NCI-H146 (cell line): ENCODE results near the gene PPP1R12A.
"Not testable (repeated sequence)": the region's sequence is repeated elsewhere in the genome, so short reads cannot be mapped to it uniquely, and the experiment has no call there.

Experiments
- DNase-seq: peaks from one replicate; lab custom pipeline; 2025; lab: John Stamatoyannopoulos, UW

The PPP1R12A gene

GRCh38 chr12:79935021-79935623 lies at the start of gene PPP1R12A:
Gene PPP1R12A (minus strand): TSS chr12:79935097. CDS start chr12:79934931, 166 bp downstream.
- DNase-seq: peak; percentile 98

GRCh38 chr12:79983986-79984620 lies 49.2 kb upstream of the PPP1R12A start:
- DNase-seq: peak; percentile 22

GRCh38 chr12:79983492-79983891 lies 48.6 kb upstream of the PPP1R12A start:
- DNase-seq: no peak

GRCh38 chr12:79982086-79983062 lies 47.5 kb upstream of the PPP1R12A start:
- no peak for DNase-seq

GRCh38 chr12:79978692-79979091 lies 43.8 kb upstream of the PPP1R12A start:
- DNase-seq: no peak

GRCh38 chr12:79977856-79978460 lies 43.1 kb upstream of the PPP1R12A start:
- peak; percentile 42 for DNase-seq

GRCh38 chr12:79975143-79975542 lies 40.2 kb upstream of the PPP1R12A start:
- DNase-seq: no peak

- DNase-seq: peak; percentile 42
Measured at GRCh38 chr12:79973801-79974200, 38.9 kb upstream of the PPP1R12A start.

GRCh38 chr12:79964100-79964627 lies 29.3 kb upstream of the PPP1R12A start:
- DNase-seq: no peak

- DNase-seq: peak; percentile 33
Measured at GRCh38 chr12:79961411-79961810, 26.5 kb upstream of the PPP1R12A start.

- no peak for DNase-seq
Measured at GRCh38 chr12:79959484-79959883, 24.6 kb upstream of the PPP1R12A start.

GRCh38 chr12:79956896-79957295 lies 22.0 kb upstream of the PPP1R12A start:
- DNase-seq: no peak

GRCh38 chr12:79955561-79955960 lies 20.7 kb upstream of the PPP1R12A start:
- DNase-seq: no peak

GRCh38 chr12:79954037-79954610 lies 19.2 kb upstream of the PPP1R12A start:
- DNase-seq: no peak

GRCh38 chr12:79949098-79949497 lies 14.2 kb upstream of the PPP1R12A start:
- DNase-seq: no peak

- no peak for DNase-seq
Measured at GRCh38 chr12:79945433-79945832, 10.5 kb upstream of the PPP1R12A start.

- DNase-seq: no peak
Measured at GRCh38 chr12:79944565-79944964, 9.7 kb upstream of the PPP1R12A start.

GRCh38 chr12:79942846-79943245 lies 7.9 kb upstream of the PPP1R12A start:
- not testable (repeated sequence) for DNase-seq

- DNase-seq: no peak
Measured at GRCh38 chr12:79939728-79940310, 4.9 kb upstream of the PPP1R12A start.

GRCh38 chr12:79938843-79939242 lies 3.9 kb upstream of the PPP1R12A start:
- DNase-seq: peak; percentile 4

GRCh38 chr12:79936670-79937069 lies 1.8 kb upstream of the PPP1R12A start:
- no peak for DNase-seq
